ENCODE measurements around the gene CEACAM1. TPM values are rescaled to one million over a fixed set of nuclear protein-coding genes. Genes with fewer than 3 reads are reported as not detected.
"Not testable (repeated sequence)": the region's sequence is repeated elsewhere in the genome, so short reads cannot be mapped to it uniquely, and the experiment has no call there.

The CEACAM1 gene
- total and polyA plus RNA-seq, 2 experiments from 2014 or later: not detected

DNA sequence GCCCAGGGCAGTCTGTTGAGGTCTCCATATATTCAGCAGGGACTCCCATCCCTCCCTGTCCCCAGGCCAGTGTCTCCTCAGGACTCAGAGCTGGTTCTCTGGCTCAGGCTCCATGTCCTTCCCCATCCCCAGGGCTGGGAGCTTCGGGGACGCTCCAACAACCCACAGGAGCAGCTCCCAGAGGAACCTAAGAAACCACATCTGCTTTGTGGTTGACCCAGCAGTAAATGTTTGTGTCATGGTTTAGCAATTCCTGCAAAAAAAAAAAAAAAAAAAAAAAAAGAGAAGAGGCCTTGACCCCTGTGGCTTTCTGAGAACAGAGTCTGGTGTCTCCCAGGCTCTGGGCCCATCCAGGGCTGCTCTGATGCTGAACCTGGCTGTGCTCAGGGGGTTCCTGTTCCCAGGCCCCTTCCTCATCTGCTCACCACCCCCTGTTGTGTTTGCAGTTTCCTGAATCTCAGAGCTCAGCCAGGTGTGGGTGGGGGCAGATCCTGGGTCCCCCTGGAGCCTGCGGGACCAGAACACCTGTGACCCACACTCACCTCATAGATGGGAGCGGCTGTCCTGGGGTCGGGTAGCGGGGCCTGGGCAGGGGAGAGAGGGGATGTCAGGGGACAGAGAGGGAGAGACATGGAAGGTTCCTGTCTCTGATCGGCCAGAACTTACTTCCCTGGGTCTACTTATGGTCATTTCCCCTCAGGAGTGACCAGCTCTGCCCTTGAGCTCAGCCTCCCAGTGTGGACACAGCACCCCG, 25.2 kb upstream of the CEACAM1 start:
- Histone ChIP-seq H3K4me3 (no peak overlapping the region), H3K27ac (no peak overlapping the region), H3K9me3 (ENCODE audit: low read depth) (no peaks in the 10 kb centered on the region), H3K4me1 (ENCODE audit: low read depth) (no peaks in the 10 kb centered on the region), H3K36me3 (no peaks in the 10 kb centered on the region), H3K27me3 (no peaks in the 10 kb centered on the region)
- DNase-seq (ENCODE audit: low read depth in 1 of 2, low spot score in 1 of 2): peak in 1 of 2 donors; percentile 82
- TF ChIP-seq, protein P1, sequence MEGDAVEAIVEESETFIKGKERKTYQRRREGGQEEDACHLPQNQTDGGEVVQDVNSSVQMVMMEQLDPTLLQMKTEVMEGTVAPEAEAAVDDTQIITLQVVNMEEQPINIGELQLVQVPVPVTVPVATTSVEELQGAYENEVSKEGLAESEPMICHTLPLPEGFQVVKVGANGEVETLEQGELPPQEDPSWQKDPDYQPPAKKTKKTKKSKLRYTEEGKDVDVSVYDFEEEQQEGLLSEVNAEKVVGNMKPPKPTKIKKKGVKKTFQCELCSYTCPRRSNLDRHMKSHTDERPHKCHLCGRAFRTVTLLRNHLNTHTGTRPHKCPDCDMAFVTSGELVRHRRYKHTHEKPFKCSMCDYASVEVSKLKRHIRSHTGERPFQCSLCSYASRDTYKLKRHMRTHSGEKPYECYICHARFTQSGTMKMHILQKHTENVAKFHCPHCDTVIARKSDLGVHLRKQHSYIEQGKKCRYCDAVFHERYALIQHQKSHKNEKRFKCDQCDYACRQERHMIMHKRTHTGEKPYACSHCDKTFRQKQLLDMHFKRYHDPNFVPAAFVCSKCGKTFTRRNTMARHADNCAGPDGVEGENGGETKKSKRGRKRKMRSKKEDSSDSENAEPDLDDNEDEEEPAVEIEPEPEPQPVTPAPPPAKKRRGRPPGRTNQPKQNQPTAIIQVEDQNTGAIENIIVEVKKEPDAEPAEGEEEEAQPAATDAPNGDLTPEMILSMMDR (IDR thresholded peaks at IDR 0.05; ENCODE audit: low read depth, low read length): no peak

- Histone ChIP-seq H3K36me3 (no peaks in the 10 kb centered on the region), H3K27ac (no peak overlapping the region), H3K4me3 (no peak overlapping the region), H3K27me3 (no peaks in the 10 kb centered on the region), H3K4me1 (ENCODE audit: low read depth) (no peaks in the 10 kb centered on the region), H3K9me3 (ENCODE audit: low read depth) (no peaks in the 10 kb centered on the region)
- TF ChIP-seq, protein P1 (IDR thresholded peaks at IDR 0.05; ENCODE audit: low read depth, low read length): no peak
- DNase-seq (ENCODE audit: low read depth in 1 of 2, low spot score in 1 of 2): no peak
Observed at GRCh38 chr19:42552086-42553065, 24.1 kb upstream of the CEACAM1 start.

DNA sequence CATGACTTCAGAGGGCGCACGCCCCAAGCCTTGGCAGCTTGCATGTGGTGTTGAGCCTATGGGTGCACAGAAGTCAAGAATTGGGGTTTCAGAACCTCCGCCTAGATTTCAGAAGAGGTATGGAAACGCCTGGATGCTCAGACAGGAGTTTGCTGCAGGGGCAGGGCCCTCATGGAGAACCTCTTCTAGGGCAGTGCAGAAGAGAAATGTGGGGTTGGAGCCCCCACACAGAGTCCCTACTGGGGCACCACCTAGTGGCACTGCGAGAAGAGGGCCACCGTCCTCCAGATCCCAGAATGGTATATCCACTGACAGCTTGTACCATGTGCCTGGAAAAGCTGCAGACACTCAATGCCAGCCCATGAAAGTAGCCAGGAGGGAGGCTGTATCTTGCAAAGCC, 22.2 kb upstream of the CEACAM1 start:
- not testable (repeated sequence) for H3K4me3 ChIP-seq; H3K27ac ChIP-seq; H3K36me3 ChIP-seq; H3K27me3 ChIP-seq; DNase-seq (ENCODE audit: low read depth in 1 of 2, low spot score in 1 of 2); H3K9me3 ChIP-seq (ENCODE audit: low read depth); H3K4me1 ChIP-seq (ENCODE audit: low read depth)

DNA sequence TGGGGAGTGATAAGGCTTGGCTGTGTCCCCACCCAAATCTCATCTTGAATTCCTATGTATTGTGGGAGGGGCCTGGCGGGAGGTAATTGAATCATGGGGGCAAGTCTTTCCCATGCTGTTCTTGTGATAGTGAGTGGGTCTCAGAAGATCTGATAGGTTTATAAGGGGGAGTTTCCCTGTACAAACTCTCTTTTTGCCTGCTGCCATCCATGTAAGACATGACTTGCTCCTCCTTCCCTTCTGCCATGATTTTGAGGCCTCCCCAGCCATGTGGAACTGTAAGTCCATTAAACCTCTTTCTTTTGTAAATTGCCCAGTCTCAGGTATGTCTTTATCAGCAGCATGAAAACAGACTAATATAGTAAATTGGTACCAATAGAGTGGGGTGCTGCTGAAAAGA, 20.8 kb upstream of the CEACAM1 start:
- H3K4me3 ChIP-seq; H3K4me1 ChIP-seq (ENCODE audit: low read depth); H3K27ac ChIP-seq; H3K36me3 ChIP-seq; H3K27me3 ChIP-seq; DNase-seq (ENCODE audit: low read depth in 1 of 2, low spot score in 1 of 2); H3K9me3 ChIP-seq (ENCODE audit: low read depth): not testable (repeated sequence)

DNA sequence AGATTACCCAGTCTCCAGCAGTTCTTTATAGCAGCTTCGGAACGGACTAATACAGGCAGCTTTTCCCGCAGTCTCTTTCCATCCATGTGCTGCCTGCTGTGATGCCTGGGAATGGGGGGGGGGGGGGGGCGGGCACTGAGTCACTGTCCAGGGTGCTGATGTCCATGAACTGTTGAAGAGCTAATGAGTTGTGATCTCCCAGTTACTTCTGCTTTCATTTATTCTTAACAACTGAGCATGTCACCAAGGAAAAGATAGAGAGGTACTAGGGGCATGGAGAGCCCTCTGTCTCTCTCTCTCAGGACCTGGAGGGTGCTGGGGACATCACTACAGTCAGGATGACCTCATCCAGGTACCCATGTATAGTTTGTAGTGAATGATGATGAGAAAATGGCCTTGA, 20.3 kb upstream of the CEACAM1 start:
- TF ChIP-seq, protein P1 (IDR thresholded peaks at IDR 0.05; ENCODE audit: low read depth, low read length): no peak

DNA sequence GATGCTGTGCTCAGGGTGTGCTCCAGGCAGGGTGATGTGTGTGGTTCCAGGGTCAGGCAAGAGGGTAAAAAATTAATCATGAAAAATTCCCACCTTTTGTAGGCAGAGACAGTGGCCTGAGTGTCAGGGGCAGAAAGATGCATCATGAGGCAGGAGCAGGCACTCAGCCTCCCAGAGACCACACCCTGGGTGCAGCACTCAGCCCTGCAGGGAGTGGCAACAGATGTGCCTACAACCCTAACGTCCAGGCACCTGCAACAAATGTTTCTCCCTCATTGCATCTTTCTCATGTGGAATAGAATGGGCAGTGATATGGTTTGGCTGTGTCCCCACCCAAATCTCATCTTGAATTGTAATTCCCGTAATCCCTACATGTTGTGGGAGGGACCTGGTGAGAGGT, 19.6 kb upstream of the CEACAM1 start:
- Histone ChIP-seq H3K27me3 (no peaks in the 10 kb centered on the region), H3K4me1 (ENCODE audit: low read depth) (no peaks in the 10 kb centered on the region), H3K4me3 (no peak overlapping the region), H3K36me3 (no peaks in the 10 kb centered on the region), H3K9me3 (ENCODE audit: low read depth) (no peaks in the 10 kb centered on the region), H3K27ac (no peak overlapping the region)
- TF ChIP-seq, protein P1 (IDR thresholded peaks at IDR 0.05; ENCODE audit: low read depth, low read length): no peak
- DNase-seq (ENCODE audit: low read depth in 1 of 2, low spot score in 1 of 2): no peak

More for the DNA sequence above, 20.3 kb upstream of the CEACAM1 start:
- no peak for DNase-seq (ENCODE audit: low read depth in 1 of 2, low spot score in 1 of 2)
- Histone ChIP-seq H3K4me1 (ENCODE audit: low read depth) (no peaks in the 10 kb centered on the region), H3K27me3 (no peaks in the 10 kb centered on the region), H3K27ac (no peak overlapping the region), H3K9me3 (ENCODE audit: low read depth) (no peaks in the 10 kb centered on the region), H3K36me3 (no peaks in the 10 kb centered on the region), H3K4me3 (no peak overlapping the region)
